Central memory CD4-positive, alpha-beta T cell (primary cell): ENCODE measurements around the gene SUPV3L1.

ENCODE experiments used
- DNase-seq: peaks from one replicate; pipeline ENCODE4 v3.0.0; 2022

SUPV3L1 gene

GRCh38 chr10:69208761-69209160, 28.7 kb downstream of the SUPV3L1 start:
- DNase-seq: no peak

DNA sequence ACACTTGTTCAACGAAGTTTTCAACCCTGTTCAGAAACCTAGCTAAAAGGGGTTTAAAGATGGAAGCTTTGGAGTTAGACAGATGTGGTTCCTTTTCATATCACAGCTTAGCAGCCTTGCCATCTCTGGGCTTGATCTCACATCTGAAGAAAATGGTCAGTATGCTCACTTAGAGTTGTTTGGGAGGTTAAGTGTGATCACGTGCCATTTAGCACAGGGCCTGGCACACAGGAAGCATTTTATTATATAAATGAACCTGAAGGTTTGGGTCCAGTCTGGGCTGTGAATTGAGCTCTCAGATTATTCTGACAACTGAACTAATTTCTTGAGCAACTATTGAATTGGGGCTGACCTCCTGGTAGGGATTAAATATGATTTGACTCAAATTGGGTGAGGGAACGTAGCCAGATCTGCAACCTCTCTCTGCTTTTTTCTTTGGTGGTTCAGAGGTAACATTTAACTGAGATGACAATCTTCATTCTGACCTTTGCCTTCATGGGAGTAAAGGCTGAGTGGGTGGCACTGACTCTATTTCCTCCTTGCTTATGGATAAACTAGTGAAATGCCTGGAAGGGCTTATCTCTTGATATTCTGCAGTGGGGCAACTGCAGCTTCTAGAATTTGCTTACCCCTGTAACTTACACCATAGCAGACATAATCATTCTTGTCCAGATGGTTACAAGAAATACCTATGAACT, 29.9 kb downstream of the SUPV3L1 start:
- no peak for DNase-seq

- DNase-seq: no peak
Observed at GRCh38 chr10:69211104-69211503, 31.1 kb downstream of the SUPV3L1 start.

DNA sequence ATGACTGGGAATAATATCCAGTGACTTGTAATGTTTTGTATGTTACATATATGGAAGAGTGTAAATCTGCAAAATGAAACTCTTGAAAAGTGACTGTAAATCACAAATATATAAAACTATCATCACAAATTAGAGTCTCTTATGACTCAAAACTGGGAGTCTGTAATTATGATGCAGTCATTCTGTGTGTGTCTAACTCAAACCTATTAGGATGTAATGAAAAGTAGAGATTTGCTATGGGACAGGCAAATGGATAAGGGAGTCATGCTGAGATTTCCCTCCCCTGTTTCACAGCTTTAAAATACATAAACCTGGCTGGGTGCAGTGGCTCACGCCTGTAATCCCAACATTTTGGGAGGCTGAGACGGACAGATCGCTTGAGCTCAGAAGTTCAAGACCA, 31.5 kb downstream of the SUPV3L1 start:
- DNase-seq: no peak

GRCh38 chr10:69213591-69214311, 33.7 kb downstream of the SUPV3L1 start:
- no peak for DNase-seq

GRCh38 chr10:69214666-69215131, 34.7 kb downstream of the SUPV3L1 start:
- no peak for DNase-seq

DNA sequence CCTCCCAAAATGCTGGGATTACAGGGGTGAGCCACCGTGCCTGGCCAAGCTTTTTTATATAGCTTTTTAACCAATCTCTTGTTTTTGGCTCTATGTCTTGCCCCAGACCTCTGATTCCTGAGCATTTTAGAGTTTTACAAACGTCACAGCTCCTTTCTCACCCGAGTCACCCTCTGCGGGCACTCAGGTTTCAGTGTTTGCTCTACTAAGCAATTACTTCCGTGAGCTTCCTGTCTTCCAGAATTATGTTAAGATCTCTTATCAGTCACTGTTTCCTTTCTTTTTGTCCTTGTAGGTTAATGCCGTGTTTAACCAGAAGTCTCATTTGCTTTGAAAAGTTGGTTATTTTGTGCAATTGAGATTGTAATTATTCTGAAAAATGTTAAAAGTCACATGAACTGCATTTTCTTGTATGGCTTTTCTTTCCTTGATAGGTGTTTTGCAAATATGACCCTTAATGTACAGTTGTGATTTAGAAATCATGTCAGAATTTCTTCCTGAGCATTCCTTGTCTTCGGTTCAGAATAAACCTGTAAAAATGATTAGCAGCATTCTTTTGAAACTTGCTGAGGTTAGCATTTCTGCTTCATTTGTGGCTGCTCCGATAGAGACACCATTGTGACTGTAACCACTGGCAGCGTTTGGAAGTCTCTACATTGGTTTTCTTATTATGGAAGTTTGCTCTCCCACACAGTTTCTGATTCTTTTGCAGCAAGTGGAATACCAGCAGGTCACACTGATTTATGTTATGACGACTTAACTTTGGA, 35.6 kb downstream of the SUPV3L1 start:
- peak; percentile 9 for DNase-seq

DNA sequence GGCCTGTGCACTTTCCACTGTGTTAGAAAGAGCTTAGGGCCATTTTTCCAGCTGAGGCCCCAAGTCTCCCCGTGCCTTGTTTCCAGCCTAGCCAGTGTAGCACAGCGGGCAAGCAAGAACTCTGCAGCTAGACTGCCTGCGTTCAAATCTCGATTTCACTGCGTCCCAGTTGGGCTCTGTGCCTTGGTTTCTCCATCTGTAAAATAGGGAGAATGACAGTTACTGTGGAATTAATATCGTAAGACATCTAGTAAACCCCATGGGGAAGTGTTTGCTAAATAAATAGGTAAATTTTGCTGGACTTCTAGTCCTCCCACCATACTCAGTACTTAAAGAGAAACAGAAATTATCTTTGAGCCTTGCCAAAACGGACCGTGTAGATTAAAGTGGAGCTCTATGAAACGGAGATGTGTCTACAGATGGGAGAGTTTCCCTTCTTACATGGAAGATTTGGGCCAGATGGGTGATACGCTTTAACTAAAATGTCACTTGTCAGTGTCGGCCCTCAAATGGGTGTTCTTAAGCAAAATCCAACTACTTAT, 36.6 kb downstream of the SUPV3L1 start:
- DNase-seq: no peak

DNA sequence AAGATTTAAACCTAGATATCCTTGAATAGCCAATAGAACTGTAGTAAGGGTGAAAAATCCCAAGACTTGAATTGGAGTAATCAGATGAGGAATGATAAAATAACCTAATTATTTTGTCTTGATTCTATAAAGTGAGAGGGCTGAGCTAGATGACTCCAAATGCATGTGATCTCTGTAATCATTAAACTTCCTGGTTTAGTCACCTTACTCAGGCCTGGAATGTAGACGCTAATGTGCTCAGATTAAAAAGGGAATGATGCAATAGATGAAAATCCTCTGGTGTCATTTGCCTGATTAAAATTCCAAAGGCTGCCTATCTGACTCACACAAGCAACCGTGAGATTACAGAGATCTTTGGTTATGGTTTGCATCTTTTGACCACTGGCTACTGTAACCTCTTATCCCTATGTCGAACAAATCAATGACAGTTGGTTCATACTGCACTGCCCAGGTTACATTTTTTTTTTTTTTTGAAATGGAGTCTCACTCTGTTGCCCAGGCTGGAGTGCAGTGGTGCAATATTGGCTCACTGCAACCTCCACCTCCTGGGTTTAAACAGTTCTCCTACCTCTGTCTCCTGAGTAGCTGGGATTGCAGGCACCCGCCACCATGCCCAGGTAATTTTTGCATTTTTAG, 37.2 kb downstream of the SUPV3L1 start:
- no peak for DNase-seq

DNA sequence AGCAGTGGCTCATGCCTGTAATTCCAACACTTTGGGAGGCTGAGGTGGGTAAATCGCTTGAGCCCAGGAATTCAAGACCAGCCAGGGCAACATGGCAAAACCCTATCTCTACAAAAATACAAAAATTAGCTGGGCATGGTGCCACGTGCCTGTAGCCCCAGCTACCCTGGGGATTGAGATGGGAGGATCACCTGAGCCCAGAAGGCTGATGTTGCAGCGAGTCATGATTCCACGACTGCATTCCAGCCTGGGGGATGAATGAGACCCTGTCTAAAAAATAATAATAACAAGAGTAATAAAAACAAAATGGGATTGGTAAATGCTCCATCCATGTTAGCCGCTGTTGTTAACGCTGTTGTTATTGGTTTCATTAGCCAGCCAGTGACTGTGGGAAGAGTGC, 38.8 kb downstream of the SUPV3L1 start:
- no peak for DNase-seq

- no peak for DNase-seq
Observed at GRCh38 chr10:69220041-69220451, 40.0 kb downstream of the SUPV3L1 start, which contains the start of gene HKDC1. TSS of gene HKDC1 (plus strand) at chr10:69220332. CDS start at chr10:69220436, 104 bp downstream.

GRCh38 chr10:69220507-69220906, 40.5 kb downstream of the SUPV3L1 start:
- no peak for DNase-seq

GRCh38 chr10:69222157-69223027, 42.4 kb downstream of the SUPV3L1 start:
- peak; percentile 51 for DNase-seq

- no peak for DNase-seq
Observed at GRCh38 chr10:69223028-69223342, 43.0 kb downstream of the SUPV3L1 start.

GRCh38 chr10:69224862-69225657, 45.0 kb downstream of the SUPV3L1 start:
- no peak for DNase-seq

DNA sequence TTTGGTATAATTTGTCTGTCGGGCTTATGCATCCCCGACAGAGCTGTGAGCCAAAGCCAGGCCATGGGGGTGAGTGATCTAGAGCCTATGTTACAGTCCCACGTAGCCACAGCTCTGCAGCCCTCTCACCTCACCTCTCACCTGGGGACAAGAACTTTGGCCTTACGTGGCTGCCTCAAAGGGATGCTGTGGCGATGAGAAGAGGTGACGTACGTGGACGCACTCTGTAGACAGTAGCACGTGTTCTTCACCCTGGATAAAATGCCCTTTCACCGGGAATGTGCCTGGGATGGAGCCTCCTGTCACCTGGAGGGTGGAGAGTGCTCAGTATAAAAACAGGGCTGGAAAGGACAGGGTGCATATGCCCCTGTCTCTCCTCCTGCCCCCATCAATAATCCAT, 45.6 kb downstream of the SUPV3L1 start:
- no peak for DNase-seq

GRCh38 chr10:69226919-69227450, 47.0 kb downstream of the SUPV3L1 start:
- DNase-seq: no peak

- DNase-seq: no peak
Observed at GRCh38 chr10:69228151-69228550, 48.1 kb downstream of the SUPV3L1 start.

DNA sequence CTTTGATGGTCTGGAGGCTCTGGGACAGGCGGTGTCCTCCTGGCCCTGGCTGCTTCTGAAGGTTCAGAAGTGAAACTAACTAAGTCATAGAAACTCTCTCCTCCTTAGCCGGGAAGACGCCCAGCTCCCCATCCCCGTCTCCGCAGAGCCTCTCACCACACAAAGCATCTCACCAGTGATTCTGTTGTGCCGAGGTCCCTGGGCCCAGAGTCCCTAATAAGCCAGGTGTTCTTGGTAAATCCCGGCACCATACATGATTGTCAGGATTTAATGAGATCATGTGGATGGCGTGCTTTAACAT, 49.5 kb downstream of the SUPV3L1 start:
- no peak for DNase-seq

DNA sequence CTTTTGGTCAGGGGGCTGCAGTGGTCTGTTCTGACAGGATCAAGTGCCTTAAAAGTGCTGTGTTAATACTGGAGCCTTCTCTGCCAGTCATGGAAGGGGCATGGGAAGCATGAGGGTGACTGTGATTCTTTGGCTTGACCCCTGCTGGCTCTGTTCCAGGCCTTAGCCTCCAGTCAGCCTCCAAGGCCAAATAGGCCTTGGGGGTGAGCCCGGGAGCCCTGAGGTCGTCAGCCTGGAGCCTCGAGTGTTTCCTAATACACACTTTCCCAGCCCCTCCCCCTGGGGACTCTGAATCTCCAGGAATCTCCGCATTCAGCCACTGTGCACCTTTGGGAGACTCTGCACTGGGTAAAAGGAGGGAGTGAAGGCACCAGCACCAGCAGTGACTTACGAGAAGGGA, 50.1 kb downstream of the SUPV3L1 start:
- DNase-seq: no peak

DNA sequence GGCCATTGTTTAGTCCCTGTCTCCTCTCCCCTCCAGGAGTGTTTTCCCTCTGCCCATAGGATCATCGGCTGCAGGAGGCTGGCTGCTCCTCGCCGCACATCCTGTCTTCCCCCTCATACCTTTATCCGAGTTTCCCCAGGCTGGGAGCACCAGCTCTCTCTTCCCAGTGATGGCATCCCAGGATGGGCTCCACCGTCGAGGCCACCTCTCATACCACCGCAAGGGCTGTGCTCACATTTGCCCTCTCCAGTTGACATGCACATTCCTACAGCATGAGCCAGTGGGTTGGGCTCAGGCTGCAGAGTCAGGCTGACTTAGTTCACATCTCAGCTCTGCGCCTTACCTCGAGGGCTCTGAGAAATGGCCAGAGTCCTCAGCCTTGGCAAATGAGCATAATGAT, 52.2 kb downstream of the SUPV3L1 start:
- DNase-seq: no peak
